SU-DHL-6 (cell line): ENCODE results near the gene FUT8.

Experiments
- H2AFZ ChIP-seq: fragments of 200-600 bp; sonication (generic); 2 replicates; pipeline ENCODE4 v1.6.1; 2014; ENCODE audit warnings: low read depth, mild to moderate bottlenecking, moderate library complexity, mixed read lengths, antibody characterized with exemption, low read length; ENCODE audit not compliant: severe bottlenecking
- H3F3A ChIP-seq: fragments of 200-600 bp; shearing (Covaris generic); 2 replicates; pipeline ENCODE4 v1.6.0; 2016; ENCODE audit warnings: antibody characterized with exemption, mild to moderate bottlenecking; ENCODE audit not compliant: insufficient read depth
- H3K27ac ChIP-seq: fragments of 200-600 bp; sonication (generic); 2 replicates; pipeline ENCODE4 v1.5.1; 2016; ENCODE audit warnings: low read depth, mild to moderate bottlenecking, low read length, moderate library complexity, mixed read lengths
- H3K27me3 ChIP-seq: fragments of 200-600 bp; sonication (generic), shearing (Covaris generic); 2 replicates; pipeline ENCODE4 v1.6.0; 2014; ENCODE audit warnings: mild to moderate bottlenecking, low read length
- H3K36me3 ChIP-seq: fragments of 200-600 bp; sonication (generic); 2 replicates; pipeline ENCODE4 v1.6.1; 2014; ENCODE audit warnings: mild to moderate bottlenecking, low read length, mixed read lengths
- H3K4me2 ChIP-seq: fragments of 300-600, 200-600 bp; shearing (Covaris generic), sonication (generic); 2 replicates; pipeline ENCODE4 v1.6.0; 2014; ENCODE audit warnings: low read length, low read depth, mild to moderate bottlenecking; ENCODE audit not compliant: poor library complexity, severe bottlenecking
- H3K4me3 ChIP-seq: fragments of 200-600 bp; sonication (generic); 2 replicates; pipeline ENCODE4 v1.5.1; 2014; ENCODE audit warnings: antibody characterized with exemption, low read length, mild to moderate bottlenecking, mixed read lengths; ENCODE audit not compliant: insufficient read depth, poor library complexity, severe bottlenecking
- H3K79me2 ChIP-seq: fragments of 200-600 bp; sonication (generic); 2 replicates; pipeline ENCODE4 v1.6.1; 2014; ENCODE audit warnings: mild to moderate bottlenecking, low read length, moderate library complexity; ENCODE audit not compliant: insufficient read depth
- H3K9ac ChIP-seq: fragments of 200-600 bp; sonication (generic); 2 replicates; pipeline ENCODE4 v1.7.0; 2014; ENCODE audit warnings: mild to moderate bottlenecking, low read length
- H3K9me2 ChIP-seq: fragments of 200-600 bp; sonication (generic); replicated peaks from 2 replicates; pipeline ENCODE4 v1.6.1; 2014; ENCODE audit warnings: low read length; ENCODE audit not compliant: insufficient read depth
- H3K9me3 ChIP-seq: fragments of 200-600 bp; sonication (generic); 2 replicates; pipeline ENCODE4 v1.6.1; 2014; ENCODE audit warnings: low read length, mixed read lengths; ENCODE audit not compliant: insufficient read depth
- H4K20me1 ChIP-seq: fragments of 200-600 bp; sonication (generic); 2 replicates; pipeline ENCODE4 v1.6.1; 2014; ENCODE audit warnings: low read depth, mild to moderate bottlenecking, antibody characterized with exemption, low read length, moderate library complexity, mixed read lengths
- EZH2phosphoT487 ChIP-seq: fragments of 200-600 bp; sonication (generic), shearing (Covaris generic); conservative IDR thresholded peaks from 2 replicates; pipeline ENCODE4 v1.6.1; 2018; ENCODE audit warnings: mild to moderate bottlenecking, antibody characterized with exemption, low read length, moderate library complexity, mixed read lengths
- TF ChIP-seq, protein P1 (sequence below): fragments of 200-600 bp; sonication (generic); IDR thresholded peaks from one replicate; pipeline ENCODE4 v1.5.1; 2017; ENCODE audit warnings: antibody characterized with exemption, mild to moderate bottlenecking, low read length, moderate library complexity; ENCODE audit not compliant: insufficient read depth, poor library complexity, severe bottlenecking

Gene FUT8

DNA sequence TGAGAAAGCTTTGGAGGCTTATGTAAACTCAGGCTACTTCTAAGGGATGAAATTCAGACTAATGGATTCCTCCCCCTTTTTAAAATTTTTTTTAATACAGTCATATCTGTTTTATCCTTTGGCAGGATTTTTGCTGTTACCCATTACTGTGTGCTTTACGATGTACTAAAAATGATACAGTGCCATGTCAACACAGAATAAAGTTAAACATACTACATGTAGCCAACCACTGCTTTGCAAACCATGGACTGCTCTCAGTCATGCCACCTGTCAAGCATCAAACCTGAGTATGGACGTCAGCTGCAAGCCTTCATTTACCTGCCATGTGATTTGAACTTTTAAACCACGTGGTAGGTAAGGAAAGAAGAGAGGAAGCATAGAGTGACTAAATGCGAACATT lies 325.8 kb downstream of the FUT8 start:
- H3K9me2 ChIP-seq: no peaks in the 10 kb centered on the region
- TF ChIP-seq EZH2phosphoT487: no peak
- no peaks in the 10 kb centered on the region for H3F3A ChIP-seq
- H4K20me1 ChIP-seq: no peaks in the 10 kb centered on the region
- 0 out of 2 replicates have a peak, but pooled peaks cover 5% of the 10 kb centered on the region for H3K36me3 ChIP-seq
- H3K9ac ChIP-seq: no peak overlapping the region
- H3K79me2 ChIP-seq: no peaks in the 10 kb centered on the region
- no peaks in the 10 kb centered on the region for H3K9me3 ChIP-seq
- H3K4me2 ChIP-seq: no peak overlapping the region
- no peaks in the 10 kb centered on the region for H3K27me3 ChIP-seq
- no peak overlapping the region for H2AFZ ChIP-seq
- no peak overlapping the region for H3K4me3 ChIP-seq
- H3K27ac ChIP-seq: no peak overlapping the region

DNA sequence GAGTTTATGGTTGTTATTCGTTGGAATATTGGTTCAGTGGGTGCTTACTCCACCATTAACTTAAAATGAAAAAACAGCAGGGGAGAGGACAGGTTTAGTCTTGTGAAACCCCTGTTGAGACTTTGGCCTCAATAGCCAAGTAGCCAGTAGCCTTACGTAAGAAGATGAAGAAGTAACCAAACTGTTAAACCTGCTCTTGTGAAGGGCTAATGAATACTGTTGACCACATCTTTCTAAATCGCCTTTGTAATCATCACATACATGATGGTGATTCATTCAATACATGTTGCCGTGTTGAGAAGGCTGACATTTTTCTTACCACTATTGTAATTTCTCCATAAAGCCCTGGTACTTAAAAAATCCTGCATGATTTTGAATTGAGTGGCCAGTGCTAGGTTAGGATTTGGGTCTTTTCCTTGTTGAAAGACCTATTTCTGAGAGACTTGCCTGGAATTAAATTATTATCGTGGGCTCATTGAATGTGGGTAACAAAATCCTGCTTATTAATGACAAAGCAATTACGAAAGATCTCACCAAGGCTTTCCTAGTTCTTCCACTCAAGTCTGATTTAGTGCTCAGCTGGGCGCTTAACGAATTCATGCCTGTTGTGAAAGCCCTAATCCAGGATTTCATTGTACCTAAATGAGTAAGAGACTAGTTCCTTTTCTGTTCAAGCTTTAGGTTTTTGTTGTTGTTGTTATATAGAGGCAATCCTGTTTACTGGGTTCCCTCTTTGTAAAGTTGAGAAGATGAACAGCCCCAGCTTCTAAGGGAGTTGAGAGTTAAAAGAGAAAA lies 333.1 kb downstream of the FUT8 start:
- H4K20me1 ChIP-seq: no peaks in the 10 kb centered on the region
- H3K79me2 ChIP-seq: no peaks in the 10 kb centered on the region
- no peak overlapping the region for H3K4me3 ChIP-seq
- no peaks in the 10 kb centered on the region for H3K9me2 ChIP-seq
- H3K9me3 ChIP-seq: no peaks in the 10 kb centered on the region
- no peaks in the 10 kb centered on the region for H3F3A ChIP-seq
- H3K9ac ChIP-seq: no peak overlapping the region
- H3K27ac ChIP-seq: no peak overlapping the region
- H3K27me3 ChIP-seq: no peaks in the 10 kb centered on the region
- H3K4me2 ChIP-seq: no peak overlapping the region
- 0 out of 2 replicates have a peak, but pooled peaks cover 2% of the 10 kb centered on the region for H3K36me3 ChIP-seq
- H2AFZ ChIP-seq: no peak overlapping the region
- TF ChIP-seq, protein P1, sequence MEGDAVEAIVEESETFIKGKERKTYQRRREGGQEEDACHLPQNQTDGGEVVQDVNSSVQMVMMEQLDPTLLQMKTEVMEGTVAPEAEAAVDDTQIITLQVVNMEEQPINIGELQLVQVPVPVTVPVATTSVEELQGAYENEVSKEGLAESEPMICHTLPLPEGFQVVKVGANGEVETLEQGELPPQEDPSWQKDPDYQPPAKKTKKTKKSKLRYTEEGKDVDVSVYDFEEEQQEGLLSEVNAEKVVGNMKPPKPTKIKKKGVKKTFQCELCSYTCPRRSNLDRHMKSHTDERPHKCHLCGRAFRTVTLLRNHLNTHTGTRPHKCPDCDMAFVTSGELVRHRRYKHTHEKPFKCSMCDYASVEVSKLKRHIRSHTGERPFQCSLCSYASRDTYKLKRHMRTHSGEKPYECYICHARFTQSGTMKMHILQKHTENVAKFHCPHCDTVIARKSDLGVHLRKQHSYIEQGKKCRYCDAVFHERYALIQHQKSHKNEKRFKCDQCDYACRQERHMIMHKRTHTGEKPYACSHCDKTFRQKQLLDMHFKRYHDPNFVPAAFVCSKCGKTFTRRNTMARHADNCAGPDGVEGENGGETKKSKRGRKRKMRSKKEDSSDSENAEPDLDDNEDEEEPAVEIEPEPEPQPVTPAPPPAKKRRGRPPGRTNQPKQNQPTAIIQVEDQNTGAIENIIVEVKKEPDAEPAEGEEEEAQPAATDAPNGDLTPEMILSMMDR: no peak
- TF ChIP-seq EZH2phosphoT487: no peak

DNA sequence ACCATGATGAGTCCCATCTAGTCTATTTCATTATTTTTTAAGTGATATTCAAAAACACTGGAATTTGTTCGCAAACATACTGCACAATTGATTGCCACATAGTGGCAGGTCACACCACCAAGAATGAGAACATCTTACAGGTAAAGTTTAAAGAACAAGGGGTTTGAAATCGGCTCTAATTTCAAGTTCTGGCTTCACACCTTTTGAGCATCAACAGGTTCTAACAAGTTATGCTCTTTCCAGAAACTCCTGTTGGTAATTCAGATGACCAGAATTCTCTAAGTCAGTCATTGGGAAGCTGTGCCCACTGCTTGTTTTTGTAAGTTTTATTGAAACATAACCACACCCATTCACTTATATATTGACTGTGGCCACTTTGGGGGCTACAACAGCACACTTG lies 336.3 kb downstream of the FUT8 start:
- no peaks in the 10 kb centered on the region for H3K9me2 ChIP-seq
- H3K79me2 ChIP-seq: no peaks in the 10 kb centered on the region
- H3K4me2 ChIP-seq: no peak overlapping the region
- no peak overlapping the region for H3K27ac ChIP-seq
- H3F3A ChIP-seq: no peaks in the 10 kb centered on the region
- no peak overlapping the region for H2AFZ ChIP-seq
- no peaks in the 10 kb centered on the region for H3K27me3 ChIP-seq
- no peak for TF ChIP-seq EZH2phosphoT487
- TF ChIP-seq, protein P1: no peak
- H3K4me3 ChIP-seq: no peak overlapping the region
- no peak overlapping the region for H3K9ac ChIP-seq
- H4K20me1 ChIP-seq: no peaks in the 10 kb centered on the region
- no peaks in the 10 kb centered on the region for H3K9me3 ChIP-seq
- 0 out of 2 replicates have a peak, but pooled peaks cover 2% of the 10 kb centered on the region for H3K36me3 ChIP-seq

DNA sequence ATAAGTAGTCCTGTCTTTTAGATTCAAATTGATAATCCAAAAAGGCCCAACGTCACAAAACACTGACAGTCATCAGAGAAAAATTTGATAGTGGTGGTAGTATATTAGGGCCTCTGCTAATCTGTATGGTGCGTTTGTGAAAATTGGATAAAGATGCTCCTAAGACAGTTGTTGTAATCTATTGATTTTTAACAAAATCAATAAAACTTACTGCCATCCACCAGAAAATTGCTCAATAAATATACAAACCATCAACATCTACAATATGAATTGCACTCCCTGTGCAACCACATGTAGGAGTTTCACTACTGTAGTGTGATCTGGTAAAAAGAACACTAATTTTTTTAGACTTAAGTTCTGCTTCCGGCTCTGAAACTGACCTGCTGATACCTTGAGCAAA lies 336.8 kb downstream of the FUT8 start:
- Histone ChIP-seq H2AFZ (no peak overlapping the region), H3F3A (no peaks in the 10 kb centered on the region), H3K4me3 (no peak overlapping the region), H3K9me3 (no peaks in the 10 kb centered on the region), H4K20me1 (no peaks in the 10 kb centered on the region), H3K27ac (no peak overlapping the region), H3K36me3 (0 out of 2 replicates have a peak, but pooled peaks cover 2% of the 10 kb centered on the region), H3K79me2 (no peaks in the 10 kb centered on the region), H3K9ac (no peak overlapping the region), H3K9me2 (no peaks in the 10 kb centered on the region), H3K27me3 (no peaks in the 10 kb centered on the region), H3K4me2 (no peak overlapping the region)
- TF ChIP-seq, protein P1: no peak
- TF ChIP-seq EZH2phosphoT487: no peak
